ENCODE data around the gene RHOF. TPM values are rescaled to one million over a fixed set of nuclear protein-coding genes. Genes with fewer than 3 reads are reported as not detected.

Gene RHOF
- total RNA-seq, 2 donors from 2014 or later: 31.0 to 35.6 TPM

DNA sequence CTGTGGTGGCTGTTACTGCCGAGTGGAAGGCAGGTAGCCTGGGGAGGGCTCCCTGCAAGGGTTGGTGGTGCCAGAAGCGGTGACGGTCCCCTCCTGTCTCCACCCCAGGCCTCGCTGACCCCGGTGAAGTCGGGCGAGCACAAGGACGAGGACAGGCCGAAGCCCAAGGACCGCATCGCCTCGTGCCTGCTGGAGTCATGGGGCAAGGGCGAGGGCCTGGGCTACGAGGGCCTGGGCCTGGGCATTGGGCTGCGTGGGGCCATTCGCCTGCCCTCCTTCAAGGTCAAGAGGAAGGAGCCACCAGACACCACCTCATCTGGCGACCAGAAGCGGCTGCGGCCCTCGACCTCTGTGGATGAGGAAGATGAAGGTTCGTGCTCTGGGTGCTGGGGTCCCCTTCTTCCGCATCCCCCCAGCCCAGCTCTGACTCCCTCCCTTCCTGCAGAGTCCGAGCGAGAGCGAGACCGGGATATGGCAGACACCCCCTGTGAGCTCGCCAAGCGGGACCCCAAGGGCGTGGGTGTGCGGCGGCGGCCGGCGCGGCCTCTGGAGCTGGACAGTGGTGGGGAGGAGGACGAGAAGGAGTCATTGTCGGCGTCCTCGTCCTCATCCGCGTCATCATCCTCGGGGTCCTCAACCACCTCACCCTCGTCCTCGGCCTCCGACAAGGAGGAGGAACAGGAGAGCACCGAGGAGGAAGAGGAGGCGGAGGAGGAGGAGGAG, 23.6 kb upstream of the RHOF start:
- 97 to 98% methylated on average over 21 to 38 of the region's 47 CpGs for WGBS, 2 experiments (ENCODE audit: insufficient coverage in 1 of 2, insufficient read length in 1 of 2)
- TF ChIP-seq, protein P1, sequence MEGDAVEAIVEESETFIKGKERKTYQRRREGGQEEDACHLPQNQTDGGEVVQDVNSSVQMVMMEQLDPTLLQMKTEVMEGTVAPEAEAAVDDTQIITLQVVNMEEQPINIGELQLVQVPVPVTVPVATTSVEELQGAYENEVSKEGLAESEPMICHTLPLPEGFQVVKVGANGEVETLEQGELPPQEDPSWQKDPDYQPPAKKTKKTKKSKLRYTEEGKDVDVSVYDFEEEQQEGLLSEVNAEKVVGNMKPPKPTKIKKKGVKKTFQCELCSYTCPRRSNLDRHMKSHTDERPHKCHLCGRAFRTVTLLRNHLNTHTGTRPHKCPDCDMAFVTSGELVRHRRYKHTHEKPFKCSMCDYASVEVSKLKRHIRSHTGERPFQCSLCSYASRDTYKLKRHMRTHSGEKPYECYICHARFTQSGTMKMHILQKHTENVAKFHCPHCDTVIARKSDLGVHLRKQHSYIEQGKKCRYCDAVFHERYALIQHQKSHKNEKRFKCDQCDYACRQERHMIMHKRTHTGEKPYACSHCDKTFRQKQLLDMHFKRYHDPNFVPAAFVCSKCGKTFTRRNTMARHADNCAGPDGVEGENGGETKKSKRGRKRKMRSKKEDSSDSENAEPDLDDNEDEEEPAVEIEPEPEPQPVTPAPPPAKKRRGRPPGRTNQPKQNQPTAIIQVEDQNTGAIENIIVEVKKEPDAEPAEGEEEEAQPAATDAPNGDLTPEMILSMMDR (conservative IDR thresholded peaks at IDR 0.05): no peak
- no peak overlapping the region for H3K27ac ChIP-seq (ENCODE audit: low read depth, low read length)
- H3K4me3 ChIP-seq (ENCODE audit: low read length): no peak overlapping the region
- H3K4me1 ChIP-seq (ENCODE audit: control insufficient read depth, insufficient read depth, low read length): no peaks in the 10 kb centered on the region
- no peak overlapping the region for H3K9ac ChIP-seq (ENCODE audit: extremely low read depth, low read length, poor library complexity, severe bottlenecking)
- Mint-ChIP-seq H3K27ac (no peak overlapping the region), H3K9me3 (no peaks in the 10 kb centered on the region), H3K27me3 (ENCODE audit: insufficient read depth) (no peaks in the 10 kb centered on the region), H3K4me3 (no peak overlapping the region), H3K4me1 (peaks cover 9% of the 10 kb centered on the region), H3K36me3 (ENCODE audit: low read depth) (peaks cover 58% of the 10 kb centered on the region)
- DNase-seq: no peak
- no peaks in the 10 kb centered on the region for H3K9me3 ChIP-seq (ENCODE audit: control insufficient read depth, low read length)
- no peaks in the 10 kb centered on the region for H3K27me3 ChIP-seq (ENCODE audit: control insufficient read depth, insufficient read depth, low read length, poor library complexity, severe bottlenecking)
- peaks cover 79% of the 10 kb centered on the region for H3K36me3 ChIP-seq (ENCODE audit: control insufficient read depth, insufficient read depth, low read length)

DNA sequence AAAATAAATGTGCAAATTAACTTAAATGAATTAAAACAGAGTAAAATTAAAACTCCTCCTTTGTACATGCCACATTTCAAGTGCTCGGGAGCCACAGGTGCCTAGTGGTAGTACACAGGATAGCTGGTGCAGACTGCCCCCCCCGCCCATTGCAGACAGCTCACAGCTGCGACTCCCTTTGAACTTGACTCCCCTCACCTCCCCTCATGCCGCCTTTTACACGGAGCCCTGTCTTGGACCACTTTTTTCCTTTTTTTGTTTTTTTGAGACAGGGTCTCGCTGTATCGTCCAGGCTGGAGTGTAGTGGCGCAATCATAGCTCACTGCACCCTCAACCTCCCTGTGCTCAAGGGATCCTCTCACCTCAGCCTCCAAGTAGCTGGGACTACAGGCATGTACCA, 21.8 kb upstream of the RHOF start:
- Mint-ChIP-seq H3K4me1 (peaks cover 16% of the 10 kb centered on the region), H3K4me3 (no peak overlapping the region), H3K36me3 (ENCODE audit: low read depth) (peaks cover 59% of the 10 kb centered on the region)

GRCh38 chr12:121814429-121815119, 21.1 kb upstream of the RHOF start:
- Histone ChIP-seq H3K4me3 (ENCODE audit: low read length) (no peak overlapping the region), H3K27me3 (ENCODE audit: control insufficient read depth, insufficient read depth, low read length, poor library complexity, severe bottlenecking) (no peaks in the 10 kb centered on the region), H3K36me3 (ENCODE audit: control insufficient read depth, insufficient read depth, low read length) (peaks cover 68% of the 10 kb centered on the region), H3K9me3 (ENCODE audit: control insufficient read depth, low read length) (no peaks in the 10 kb centered on the region), H3K27ac (ENCODE audit: low read depth, low read length) (no peak overlapping the region), H3K9ac (ENCODE audit: extremely low read depth, low read length, poor library complexity, severe bottlenecking) (no peak overlapping the region), H3K4me1 (ENCODE audit: control insufficient read depth, insufficient read depth, low read length) (peaks cover 4% of the 10 kb centered on the region)
- Mint-ChIP-seq H3K27ac (no peak overlapping the region), H3K27me3 (ENCODE audit: insufficient read depth) (no peaks in the 10 kb centered on the region), H3K4me3 (no peak overlapping the region), H3K36me3 (ENCODE audit: low read depth) (peaks cover 56% of the 10 kb centered on the region), H3K4me1 (peaks cover 16% of the 10 kb centered on the region), H3K9me3 (no peaks in the 10 kb centered on the region)
- no peak for DNase-seq
- TF ChIP-seq, protein P1 (conservative IDR thresholded peaks at IDR 0.05): no peak
- 96 to 97% methylated on average over 12 to 31 of the region's 31 CpGs for WGBS, 2 experiments (ENCODE audit: insufficient coverage in 1 of 2, insufficient read length in 1 of 2)

More for the DNA sequence above, 21.8 kb upstream of the RHOF start:
- Histone ChIP-seq H3K4me3 (ENCODE audit: low read length) (no peak overlapping the region), H3K4me1 (ENCODE audit: control insufficient read depth, insufficient read depth, low read length) (peaks cover 4% of the 10 kb centered on the region), H3K9me3 (ENCODE audit: control insufficient read depth, low read length) (no peaks in the 10 kb centered on the region), H3K27me3 (ENCODE audit: control insufficient read depth, insufficient read depth, low read length, poor library complexity, severe bottlenecking) (no peaks in the 10 kb centered on the region), H3K27ac (ENCODE audit: low read depth, low read length) (no peak overlapping the region), H3K36me3 (ENCODE audit: control insufficient read depth, insufficient read depth, low read length) (peaks cover 72% of the 10 kb centered on the region), H3K9ac (ENCODE audit: extremely low read depth, low read length, poor library complexity, severe bottlenecking) (no peak overlapping the region)
- TF ChIP-seq, protein P1 (conservative IDR thresholded peaks at IDR 0.05): no peak
- no peak for DNase-seq
- Mint-ChIP-seq H3K27me3 (ENCODE audit: insufficient read depth) (no peaks in the 10 kb centered on the region), H3K27ac (no peak overlapping the region), H3K9me3 (no peaks in the 10 kb centered on the region)
- 93 to 95% methylated on average over 7 to 8 of the region's 8 CpGs for WGBS, 2 experiments (ENCODE audit: insufficient coverage in 1 of 2, insufficient read length in 1 of 2)

Data from endodermal cell (in vitro differentiated cells).